Fibroblast of gingiva (primary cell): Measurements from ENCODE around the gene PRTFDC1.
"Not testable (repeated sequence)": the region's sequence is repeated elsewhere in the genome, so short reads cannot be mapped to it uniquely, and the experiment has no call there.

Experiments used
- DNase-seq: peaks from one replicate; pipeline ENCODE4 v3.0.0-alpha.2; 2011; ENCODE audit warnings: low read depth

Gene PRTFDC1

GRCh38 chr10:24952143-24952706, at the start of gene PRTFDC1:
Gene PRTFDC1 (minus strand): TSS chr10:24952606. CDS start chr10:24952575, 31 bp downstream.
- DNase-seq, result peak; percentile 44

- DNase-seq, result no peak
Measured at GRCh38 chr10:24998044-24998443, 45.6 kb upstream of the PRTFDC1 start.

GRCh38 chr10:24995072-24995471, 42.7 kb upstream of the PRTFDC1 start:
- no peak for DNase-seq

GRCh38 chr10:24993237-24993958, 41.0 kb upstream of the PRTFDC1 start:
- DNase-seq, result no peak

- no peak for DNase-seq
Measured at GRCh38 chr10:24992512-24993133, 40.2 kb upstream of the PRTFDC1 start.

- no peak for DNase-seq
Measured at GRCh38 chr10:24991298-24991697, 38.9 kb upstream of the PRTFDC1 start.

GRCh38 chr10:24989867-24990266, 37.5 kb upstream of the PRTFDC1 start:
- peak; percentile 7 for DNase-seq

- no peak for DNase-seq
Measured at GRCh38 chr10:24988831-24989640, 36.6 kb upstream of the PRTFDC1 start.

- peak; percentile 36 for DNase-seq
Measured at GRCh38 chr10:24984906-24985305, 32.5 kb upstream of the PRTFDC1 start.

GRCh38 chr10:24983946-24984345, 31.5 kb upstream of the PRTFDC1 start:
- peak; percentile 13 for DNase-seq

GRCh38 chr10:24983130-24983529, 30.7 kb upstream of the PRTFDC1 start:
- no peak for DNase-seq

- DNase-seq, result no peak
Measured at GRCh38 chr10:24982319-24983112, 30.1 kb upstream of the PRTFDC1 start.

- no peak for DNase-seq
Measured at GRCh38 chr10:24981161-24981710, 28.8 kb upstream of the PRTFDC1 start.

- no peak for DNase-seq
Measured at GRCh38 chr10:24979685-24980084, 27.3 kb upstream of the PRTFDC1 start.

- peak; percentile 91 for DNase-seq
Measured at GRCh38 chr10:24974976-24975375, 22.6 kb upstream of the PRTFDC1 start.

GRCh38 chr10:24973163-24973562, 20.8 kb upstream of the PRTFDC1 start:
- DNase-seq, result no peak

- DNase-seq, result no peak
Measured at GRCh38 chr10:24971374-24971773, 19.0 kb upstream of the PRTFDC1 start.

GRCh38 chr10:24969841-24970281, 17.5 kb upstream of the PRTFDC1 start:
- peak; percentile 65 for DNase-seq

GRCh38 chr10:24968951-24969350, 16.5 kb upstream of the PRTFDC1 start:
- DNase-seq, result not testable (repeated sequence)

GRCh38 chr10:24968349-24968748, 15.9 kb upstream of the PRTFDC1 start:
- no peak for DNase-seq

- DNase-seq, result no peak
Measured at GRCh38 chr10:24966962-24967481, 14.6 kb upstream of the PRTFDC1 start.
